Neural progenitor cell (in vitro differentiated cells): Measurements from ENCODE around the gene ARFRP1. TPM values are rescaled to one million over a fixed set of nuclear protein-coding genes. Genes with fewer than 3 reads are reported as not detected.

Experiments
- DNase-seq: peaks from one replicate; pipeline ENCODE4 v3.0.0-alpha.2; 2016; ENCODE audit warnings: low spot score
- H2AFZ ChIP-seq: fragments of 200-600 bp; sonication (generic); replicated peaks from 2 replicates; pipeline ENCODE4 v1.6.1; 2016; ENCODE audit warnings: antibody characterized with exemption
- H3F3A ChIP-seq: fragments of 200-600 bp; sonication (generic); 2 replicates; pipeline ENCODE4 v1.6.1; 2016; ENCODE audit warnings: antibody characterized with exemption, low read depth
- H3K27ac ChIP-seq: fragments of 200-600 bp; sonication (generic); 2 replicates; pipeline ENCODE4 v1.5.1; 2016; ENCODE audit warnings: mild to moderate bottlenecking
- H3K27me3 ChIP-seq: fragments of 200-600 bp; sonication (generic); 2 replicates; pipeline ENCODE4 v1.6.1; 2016; ENCODE audit warnings: mild to moderate bottlenecking, moderate library complexity
- H3K36me3 ChIP-seq: fragments of 200-600 bp; sonication (generic); 2 replicates; pipeline ENCODE4 v1.5.1; 2016
- H3K4me1 ChIP-seq: fragments of 200-600 bp; sonication (generic); 2 replicates; pipeline ENCODE4 v1.6.1; 2016; ENCODE audit warnings: mixed run types
- H3K4me2 ChIP-seq: fragments of 200-600 bp; sonication (generic); 2 replicates; pipeline ENCODE4 v1.6.1; 2016
- H3K4me3 ChIP-seq: fragments of 200-600 bp; sonication (generic); 2 replicates; pipeline ENCODE4 v1.5.1; 2016
- H3K79me2 ChIP-seq: fragments of 200-600 bp; sonication (generic); 2 replicates; pipeline ENCODE4 v1.6.1; 2016; ENCODE audit warnings: low read depth
- H3K9ac ChIP-seq: fragments of 200-600 bp; sonication (generic); 2 replicates; pipeline ENCODE4 v1.6.1; 2016
- H3K9me3 ChIP-seq: fragments of 200-600 bp; sonication (generic); 2 replicates; pipeline ENCODE4 v1.5.1; 2016; ENCODE audit warnings: low read depth
- H4K20me1 ChIP-seq: fragments of 200-600 bp; sonication (generic); 2 replicates; pipeline ENCODE4 v1.6.1; 2016; ENCODE audit warnings: low read depth
- H3K27ac Mint-ChIP-seq: 3 replicates; pipeline ENCODE4 v1.8.0; 2021; ENCODE audit warnings: mixed read lengths
- H3K27me3 Mint-ChIP-seq: 2 replicates; pipeline ENCODE4 v1.8.0; 2022; ENCODE audit warnings: low read depth, mild to moderate bottlenecking, inconsistent platforms, moderate library complexity, mixed read lengths; ENCODE audit not compliant: insufficient read depth
- H3K36me3 Mint-ChIP-seq: 3 replicates; pipeline ENCODE4 v1.8.0; 2021; ENCODE audit warnings: mixed read lengths
- H3K4me1 Mint-ChIP-seq: 3 replicates; pipeline ENCODE4 v1.8.0; 2021; ENCODE audit warnings: mixed read lengths
- H3K4me3 Mint-ChIP-seq: 3 replicates; pipeline ENCODE4 v1.8.0; 2021; ENCODE audit warnings: mild to moderate bottlenecking, moderate library complexity, mixed read lengths
- H3K9me3 Mint-ChIP-seq: 3 replicates; pipeline ENCODE4 v1.8.0; 2020; ENCODE audit warnings: mixed read lengths
- EZH2 ChIP-seq: fragments of 200-600 bp; sonication (generic); IDR thresholded peaks from 2 replicates; pipeline ENCODE4 v1.6.1; 2017; ENCODE audit warnings: antibody characterized with exemption, mild to moderate bottlenecking, moderate library complexity
- EZH2phosphoT487 ChIP-seq: fragments of 200-600 bp; sonication (generic); IDR thresholded peaks from 2 replicates; pipeline ENCODE4 v1.6.1; 2017; ENCODE audit warnings: antibody characterized with exemption
- total RNA-seq: library from RNA; depleted of rRNA; stranded (reverse); fragments of >200 nt; gene quantifications from 2 replicates; pipeline ENCODE4 v1.2.3, GENCODE V29; 2015; ENCODE audit warnings: low replicate concordance
- TF ChIP-seq, protein P1 (sequence below): fragments of 200-600 bp; sonication (generic); IDR thresholded peaks from 2 replicates; pipeline ENCODE4 v1.5.1; 2017; ENCODE audit warnings: antibody characterized with exemption, mild to moderate bottlenecking

ARFRP1 gene
- total RNA-seq, 1 donor from 2014 or later: 18.3 TPM

DNA sequence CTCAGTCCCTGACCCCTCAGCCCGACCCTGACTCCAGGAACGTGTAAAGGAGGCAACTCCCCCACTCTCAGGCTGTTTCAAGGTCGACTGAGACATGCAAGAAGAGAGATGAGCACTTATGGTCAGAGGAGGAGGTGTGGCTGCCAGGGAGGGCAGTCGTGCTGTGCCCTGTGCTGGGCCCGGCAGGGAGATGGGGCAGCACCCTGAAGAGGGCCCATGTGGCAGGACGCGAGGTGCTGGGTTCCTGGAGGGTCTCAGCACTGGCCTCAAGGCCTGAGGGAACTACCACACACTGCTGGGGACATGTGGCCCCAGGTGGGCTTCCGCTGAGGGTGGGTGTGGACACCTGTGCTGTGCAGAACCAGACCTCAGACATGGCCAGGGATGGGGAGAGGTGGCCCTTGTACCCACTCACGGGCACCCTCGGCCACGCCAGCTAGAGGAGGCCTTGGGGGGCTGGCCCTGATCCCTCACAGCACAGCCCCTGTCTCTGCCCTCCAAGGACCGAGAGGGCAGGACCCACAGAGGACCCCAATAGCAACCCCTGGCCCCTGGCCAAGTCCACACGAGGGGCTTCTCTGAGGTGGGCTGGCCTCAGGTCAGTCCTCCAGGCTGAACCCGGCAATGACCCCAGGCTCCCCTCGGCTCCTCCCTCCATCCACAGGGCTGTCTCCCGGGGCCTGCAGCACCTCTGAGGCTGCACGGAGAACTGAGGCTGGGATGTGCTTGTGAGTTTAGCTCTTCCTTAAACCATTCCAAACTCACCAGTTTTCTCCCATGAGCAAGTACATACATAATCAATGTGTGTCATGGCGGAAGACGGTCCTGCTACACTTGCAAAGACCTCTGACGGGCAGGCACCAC, 40.5 kb upstream of the ARFRP1 start:
- Mint-ChIP-seq H3K27me3 (peaks cover 9% of the 10 kb centered on the region), H3K36me3 (peaks cover 4% of the 10 kb centered on the region), H3K27ac (peak overlapping the region; percentile 41), H3K4me1 (peaks cover 12% of the 10 kb centered on the region), H3K4me3 (no peak overlapping the region), H3K9me3 (no peaks in the 10 kb centered on the region)
- Histone ChIP-seq H3K27ac (no peak overlapping the region), H3K4me2 (no peak overlapping the region), H3K9ac (no peak overlapping the region), H3K4me3 (no peak overlapping the region), H4K20me1 (no peaks in the 10 kb centered on the region), H3F3A (peaks cover 9% of the 10 kb centered on the region), H3K4me1 (no peaks in the 10 kb centered on the region), H3K79me2 (no peaks in the 10 kb centered on the region), H2AFZ (no peak overlapping the region), H3K27me3 (no peaks in the 10 kb centered on the region), H3K36me3 (no peaks in the 10 kb centered on the region), H3K9me3 (no peaks in the 10 kb centered on the region)
- no peak for DNase-seq
- TF ChIP-seq, protein P1, sequence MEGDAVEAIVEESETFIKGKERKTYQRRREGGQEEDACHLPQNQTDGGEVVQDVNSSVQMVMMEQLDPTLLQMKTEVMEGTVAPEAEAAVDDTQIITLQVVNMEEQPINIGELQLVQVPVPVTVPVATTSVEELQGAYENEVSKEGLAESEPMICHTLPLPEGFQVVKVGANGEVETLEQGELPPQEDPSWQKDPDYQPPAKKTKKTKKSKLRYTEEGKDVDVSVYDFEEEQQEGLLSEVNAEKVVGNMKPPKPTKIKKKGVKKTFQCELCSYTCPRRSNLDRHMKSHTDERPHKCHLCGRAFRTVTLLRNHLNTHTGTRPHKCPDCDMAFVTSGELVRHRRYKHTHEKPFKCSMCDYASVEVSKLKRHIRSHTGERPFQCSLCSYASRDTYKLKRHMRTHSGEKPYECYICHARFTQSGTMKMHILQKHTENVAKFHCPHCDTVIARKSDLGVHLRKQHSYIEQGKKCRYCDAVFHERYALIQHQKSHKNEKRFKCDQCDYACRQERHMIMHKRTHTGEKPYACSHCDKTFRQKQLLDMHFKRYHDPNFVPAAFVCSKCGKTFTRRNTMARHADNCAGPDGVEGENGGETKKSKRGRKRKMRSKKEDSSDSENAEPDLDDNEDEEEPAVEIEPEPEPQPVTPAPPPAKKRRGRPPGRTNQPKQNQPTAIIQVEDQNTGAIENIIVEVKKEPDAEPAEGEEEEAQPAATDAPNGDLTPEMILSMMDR: no peak
- TF ChIP-seq EZH2 (no peak), EZH2phosphoT487 (no peak)

DNA sequence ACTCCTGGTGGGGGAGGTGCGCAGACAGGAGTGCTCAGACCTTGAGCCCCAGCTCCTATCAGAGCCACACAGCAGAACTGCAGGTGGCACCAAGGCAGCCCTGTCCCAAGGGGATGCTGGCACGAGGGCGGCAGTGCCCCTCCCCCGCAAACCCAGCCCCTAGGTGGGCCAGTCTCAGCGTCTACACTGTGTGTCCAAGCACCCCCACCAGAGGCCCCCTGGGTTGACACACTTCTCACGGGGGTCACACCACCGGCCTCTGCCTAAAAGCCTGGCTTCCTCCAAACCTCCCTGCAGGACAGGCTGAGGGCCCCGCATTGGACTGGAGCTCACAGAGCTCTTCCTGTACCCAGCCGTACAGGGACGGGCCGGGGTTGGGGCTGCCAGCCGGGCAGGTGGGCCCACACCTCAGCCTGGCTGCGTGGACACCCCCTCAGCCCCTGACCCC, 39.9 kb upstream of the ARFRP1 start:
- Mint-ChIP-seq H3K4me1 (peaks cover 7% of the 10 kb centered on the region), H3K4me3 (no peak overlapping the region), H3K9me3 (no peaks in the 10 kb centered on the region), H3K36me3 (peaks cover 4% of the 10 kb centered on the region), H3K27me3 (peaks cover 9% of the 10 kb centered on the region), H3K27ac (no peak overlapping the region)
- Histone ChIP-seq H3F3A (peaks cover 13% of the 10 kb centered on the region), H3K9ac (no peak overlapping the region), H4K20me1 (no peaks in the 10 kb centered on the region), H3K27ac (no peak overlapping the region), H3K4me3 (no peak overlapping the region), H3K27me3 (no peaks in the 10 kb centered on the region), H3K36me3 (no peaks in the 10 kb centered on the region), H3K4me2 (no peak overlapping the region), H2AFZ (no peak overlapping the region), H3K9me3 (no peaks in the 10 kb centered on the region), H3K4me1 (no peaks in the 10 kb centered on the region), H3K79me2 (no peaks in the 10 kb centered on the region)
- DNase-seq: no peak
- TF ChIP-seq EZH2phosphoT487: no peak
- TF ChIP-seq, protein P1: no peak
- no peak for TF ChIP-seq EZH2

DNA sequence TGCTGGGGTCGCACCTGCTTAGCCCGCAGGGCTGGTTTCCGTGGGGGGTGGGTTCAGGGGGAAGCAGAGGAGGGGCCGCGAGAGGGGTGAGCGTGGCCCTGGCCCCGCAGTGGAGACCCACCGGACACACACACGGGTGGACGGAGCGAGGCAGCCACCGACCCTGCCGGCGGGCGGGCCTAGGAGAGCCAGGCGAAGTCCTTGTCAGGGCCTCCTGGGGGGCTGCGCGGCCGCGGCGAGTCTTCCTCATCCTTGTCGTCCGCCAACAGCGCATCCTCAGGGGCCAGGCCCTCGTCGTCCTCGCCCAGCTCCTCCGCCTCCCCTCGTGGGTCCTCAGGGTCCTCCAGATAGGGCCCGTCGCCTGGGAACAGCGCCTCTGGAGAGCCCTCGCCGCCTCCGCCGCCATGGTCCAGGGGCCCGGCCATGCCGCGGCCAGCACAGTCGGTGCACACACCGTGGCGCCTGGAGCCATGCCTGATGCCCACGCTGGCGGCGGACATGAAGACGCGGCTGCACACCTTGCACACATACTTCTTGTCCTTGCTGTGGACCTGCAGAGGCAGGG, 39.1 kb upstream of the ARFRP1 start:
- Histone ChIP-seq H3K9me3 (no peaks in the 10 kb centered on the region), H2AFZ (no peak overlapping the region), H3K36me3 (no peaks in the 10 kb centered on the region), H4K20me1 (peaks cover 2% of the 10 kb centered on the region), H3K4me3 (no peak overlapping the region), H3K27ac (no peak overlapping the region), H3K9ac (no peak overlapping the region), H3F3A (peaks cover 13% of the 10 kb centered on the region), H3K4me1 (no peaks in the 10 kb centered on the region), H3K27me3 (no peaks in the 10 kb centered on the region), H3K79me2 (peaks cover under 1% of the 10 kb centered on the region), H3K4me2 (no peak overlapping the region)
- TF ChIP-seq EZH2phosphoT487 (no peak), EZH2 (no peak)
- TF ChIP-seq, protein P1: no peak
- H3K36me3 Mint-ChIP-seq: peaks cover 4% of the 10 kb centered on the region
- peaks cover 6% of the 10 kb centered on the region for H3K4me1 Mint-ChIP-seq
- no peak overlapping the region for H3K4me3 Mint-ChIP-seq
- H3K27me3 Mint-ChIP-seq: peaks cover 9% of the 10 kb centered on the region
- DNase-seq: no peak
- no peaks in the 10 kb centered on the region for H3K9me3 Mint-ChIP-seq
- H3K27ac Mint-ChIP-seq: no peak overlapping the region
